NCI-H446 treated with DMSO at 0.1 percent for 48 hours (cell line): ENCODE results near the gene ARID2.
A peak's percentile ranks its signal among the peaks of the same experiment; 100 is the strongest.

Experiments used
- DNase-seq: peaks from one replicate; lab custom pipeline; 2025; lab: John Stamatoyannopoulos, UW

The ARID2 gene

GRCh38 chr12:45762185-45763110 lies 32.9 kb downstream of the ARID2 start:
- no peak for DNase-seq

- no peak for DNase-seq
Measured at GRCh38 chr12:45763381-45763780, 33.9 kb downstream of the ARID2 start.

GRCh38 chr12:45768194-45768593 lies 38.7 kb downstream of the ARID2 start:
- no peak for DNase-seq

- DNase-seq = no peak
Measured at GRCh38 chr12:45773747-45774146, 44.2 kb downstream of the ARID2 start.

GRCh38 chr12:45774508-45775162 lies 45.1 kb downstream of the ARID2 start:
- no peak for DNase-seq

GRCh38 chr12:45775465-45775864 lies 46.0 kb downstream of the ARID2 start:
- DNase-seq = no peak

DNA sequence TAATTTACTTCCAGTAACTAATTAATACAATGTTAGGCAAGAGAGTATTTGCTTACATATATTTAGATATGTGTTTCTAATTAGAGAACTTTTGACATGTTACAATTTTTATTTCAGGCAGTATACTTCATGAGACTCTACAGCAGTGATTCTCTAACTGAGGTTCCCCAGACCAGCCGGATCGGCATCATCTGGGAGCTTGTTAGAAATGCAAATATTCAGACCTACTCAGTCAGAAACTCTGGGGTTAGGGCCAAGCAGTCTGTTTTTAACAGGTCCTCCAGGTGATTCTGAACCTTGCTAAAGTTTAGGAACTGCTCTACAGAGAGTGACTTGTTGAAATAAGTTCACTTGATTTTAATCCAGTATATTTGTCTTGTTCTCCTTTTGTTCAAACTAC lies 46.5 kb downstream of the ARID2 start:
- DNase-seq = no peak

- DNase-seq = no peak
Measured at GRCh38 chr12:45779936-45780335, 50.4 kb downstream of the ARID2 start.

DNA sequence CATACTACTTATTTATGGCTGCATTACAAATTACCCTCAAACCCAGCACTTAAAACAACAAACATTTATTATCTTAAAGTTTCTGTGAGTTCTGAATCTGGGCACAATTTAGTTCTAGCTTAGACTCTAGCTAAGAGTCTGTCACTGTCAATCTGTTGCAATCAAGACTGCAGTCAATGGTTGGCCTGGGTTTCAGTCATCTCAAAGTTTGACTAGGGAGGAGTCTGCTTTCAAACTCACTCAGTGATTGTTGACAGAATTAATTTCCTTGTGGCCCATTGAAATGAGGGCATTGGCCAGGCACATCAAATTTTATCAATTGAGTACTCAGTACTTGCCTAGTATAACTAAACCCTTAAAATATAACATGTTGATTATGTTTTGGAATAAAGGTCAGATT lies 51.6 kb downstream of the ARID2 start:
- DNase-seq = no peak

- no peak for DNase-seq
Measured at GRCh38 chr12:45785315-45785714, 55.8 kb downstream of the ARID2 start.

- peak; percentile 6 for DNase-seq
Measured at GRCh38 chr12:45789025-45789424, 59.5 kb downstream of the ARID2 start.

DNA sequence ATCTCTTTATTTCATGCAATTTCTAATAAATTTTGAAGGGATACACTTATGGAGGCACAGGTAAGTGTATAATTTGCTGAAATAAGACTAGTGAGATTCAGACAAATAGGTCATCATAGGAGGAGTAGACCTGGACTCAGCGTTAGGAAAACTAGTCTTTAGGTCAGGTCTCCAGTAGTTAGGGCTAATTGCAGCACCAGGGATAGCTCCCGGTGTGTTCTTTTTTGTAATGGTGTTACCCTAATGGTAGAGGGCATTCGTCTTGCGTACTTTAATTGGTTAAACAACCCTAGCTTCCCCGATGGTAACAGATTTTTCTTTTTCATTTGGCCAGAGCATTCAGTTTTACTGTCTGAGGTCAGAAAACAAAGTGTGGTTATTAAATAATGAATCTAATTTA lies 64.9 kb downstream of the ARID2 start:
- no peak for DNase-seq

DNA sequence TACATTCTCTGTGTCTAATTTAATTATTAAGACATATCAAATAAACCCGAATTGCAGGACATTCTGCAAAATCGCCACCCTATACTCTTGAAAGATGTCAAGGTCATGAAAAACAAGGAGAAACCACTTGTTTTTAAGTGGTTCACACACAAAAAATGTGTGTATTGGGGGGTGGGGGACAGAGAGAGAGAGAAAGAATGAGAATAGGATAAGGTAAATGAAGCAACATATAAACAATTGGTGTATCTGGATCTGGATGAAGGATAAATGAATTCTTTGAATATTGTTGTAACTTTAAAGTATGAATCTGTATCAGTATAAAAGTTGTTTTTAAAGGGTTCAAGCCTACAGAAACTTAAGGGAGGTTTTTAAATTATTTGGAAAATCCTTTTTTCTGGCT lies 72.1 kb downstream of the ARID2 start:
- DNase-seq = no peak

DNA sequence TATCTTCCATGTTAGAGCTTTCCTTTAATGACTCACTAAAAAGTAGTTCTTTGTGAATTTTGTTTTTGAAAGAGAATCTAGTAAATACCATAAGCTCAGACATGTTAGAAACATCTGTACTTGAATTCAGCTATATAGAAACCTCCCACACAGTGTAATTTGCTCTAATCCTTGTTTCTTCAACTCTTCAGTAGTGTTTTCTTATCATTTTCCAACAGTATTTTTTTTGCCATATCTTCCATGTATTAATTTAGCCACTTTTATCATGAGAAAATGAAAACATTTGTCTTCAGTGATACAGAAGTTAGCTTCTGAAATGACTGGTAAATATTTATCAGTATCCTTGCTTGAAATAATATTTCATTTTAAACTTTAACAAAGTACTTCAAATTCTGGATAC lies 73.6 kb downstream of the ARID2 start:
- no peak for DNase-seq

DNA sequence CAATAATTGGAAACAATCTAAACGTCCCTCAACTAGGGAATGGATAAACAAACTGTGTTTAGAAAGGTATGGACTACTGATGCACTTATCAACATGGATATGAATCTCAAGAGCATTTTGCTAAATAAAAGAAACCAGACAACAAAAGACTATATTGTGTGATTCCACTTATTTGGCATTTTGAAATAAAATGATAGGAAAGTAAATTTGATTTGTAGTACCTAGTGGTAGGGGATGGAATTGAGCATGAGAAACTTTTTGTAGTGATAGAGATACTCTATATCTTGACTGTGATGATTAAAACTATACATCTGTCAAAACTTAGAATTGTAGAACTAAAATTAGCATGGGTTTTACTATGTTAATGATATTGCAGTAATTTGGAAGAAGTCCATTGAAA lies 87.1 kb downstream of the ARID2 start:
- no peak for DNase-seq

- DNase-seq = no peak
Measured at GRCh38 chr12:45827974-45828373, 98.5 kb downstream of the ARID2 start.

DNA sequence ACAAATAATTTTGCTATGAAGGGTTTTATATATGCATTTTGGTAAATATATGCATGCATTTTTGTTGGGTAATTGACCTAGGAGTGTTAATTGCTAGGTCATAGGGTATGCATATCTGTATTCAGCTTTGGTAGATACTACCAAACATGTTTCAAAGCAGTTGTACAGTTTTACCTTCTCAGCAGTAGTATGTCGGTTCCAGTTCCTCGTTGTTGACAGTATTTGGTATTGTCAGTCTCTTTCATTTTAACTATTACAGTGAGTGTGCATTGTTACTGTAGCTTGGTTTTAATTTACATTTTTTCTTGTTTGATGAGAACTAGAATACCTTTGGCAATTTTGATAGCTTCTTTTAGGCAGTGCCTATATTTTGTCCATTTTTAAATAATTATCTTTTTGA lies 98.9 kb downstream of the ARID2 start:
- no peak for DNase-seq

DNA sequence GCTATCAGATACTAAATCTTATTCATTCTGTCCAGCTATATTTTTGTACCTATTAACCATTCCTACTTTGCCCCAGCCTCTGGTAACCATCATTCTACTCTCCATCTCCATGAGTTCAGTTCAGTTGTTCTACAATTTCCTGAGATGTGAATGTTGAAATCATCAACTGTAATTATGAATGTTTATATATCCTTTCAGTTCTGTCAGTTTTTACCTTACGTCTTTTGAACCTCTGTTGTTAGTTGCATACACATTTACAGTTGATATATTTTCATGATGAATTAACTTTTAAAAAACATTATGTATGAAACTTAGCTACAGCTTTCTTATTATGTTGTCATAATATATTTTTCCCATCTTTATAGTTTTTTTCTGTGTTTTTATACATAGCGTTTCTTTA lies 102.1 kb downstream of the ARID2 start:
- no peak for DNase-seq

- DNase-seq = no peak
Measured at GRCh38 chr12:45833401-45833800, 103.9 kb downstream of the ARID2 start.

DNA sequence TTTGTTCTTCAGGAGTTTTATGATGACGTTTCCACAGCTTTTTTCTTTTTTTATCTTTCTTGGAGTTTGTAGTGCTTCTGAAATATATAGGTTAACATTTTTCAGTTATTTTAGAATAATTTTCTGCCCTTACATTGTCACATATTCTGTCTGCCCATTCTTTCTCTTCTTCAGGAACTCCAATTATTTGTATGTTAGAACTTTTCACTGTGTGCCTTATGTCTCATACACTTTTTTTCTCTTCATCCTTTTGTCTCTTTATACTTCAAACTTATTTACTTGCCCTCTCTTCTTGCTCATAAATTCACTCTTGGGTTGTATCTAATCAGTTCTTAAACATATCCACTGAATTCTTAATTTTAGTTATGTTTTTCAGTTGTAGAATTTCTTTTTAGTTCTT lies 105.3 kb downstream of the ARID2 start:
- no peak for DNase-seq

GRCh38 chr12:45839917-45840316 lies 110.4 kb downstream of the ARID2 start:
- no peak for DNase-seq

DNA sequence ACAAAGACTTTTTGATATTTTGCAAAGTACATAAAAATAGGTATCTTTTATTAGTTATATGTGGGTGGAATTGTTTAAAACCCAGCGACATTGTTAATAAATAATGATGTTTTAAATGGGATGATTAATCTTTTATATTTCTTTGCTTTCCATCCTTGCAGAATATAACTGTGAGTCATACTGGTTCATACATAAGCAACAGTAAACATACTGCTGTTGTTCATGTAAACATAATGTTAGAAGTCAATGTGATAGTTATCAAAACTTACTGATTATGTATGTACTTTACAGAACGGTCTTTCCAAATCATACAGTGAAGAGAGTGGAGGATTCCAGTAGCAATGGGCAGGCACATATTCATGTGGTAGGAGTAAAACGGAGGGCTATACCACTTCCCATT lies 119.8 kb downstream of the ARID2 start:
- DNase-seq = no peak

DNA sequence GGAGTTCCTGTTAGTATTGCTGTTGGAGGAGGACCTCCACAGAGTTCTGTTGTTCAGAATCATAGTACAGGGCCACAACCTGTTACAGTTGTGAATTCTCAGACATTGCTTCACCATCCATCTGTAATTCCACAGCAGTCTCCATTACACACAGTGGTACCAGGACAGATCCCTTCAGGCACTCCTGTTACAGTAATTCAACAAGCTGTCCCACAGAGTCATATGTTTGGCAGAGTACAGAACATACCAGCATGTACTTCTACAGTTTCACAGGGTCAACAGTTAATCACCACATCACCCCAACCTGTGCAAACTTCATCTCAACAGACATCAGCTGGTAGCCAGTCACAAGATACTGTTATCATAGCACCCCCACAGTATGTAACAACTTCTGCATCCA lies 120.8 kb downstream of the ARID2 start:
- no peak for DNase-seq

GRCh38 chr12:45852508-45852907 lies 123.0 kb downstream of the ARID2 start:
- DNase-seq = no peak
